Neural cell (in vitro differentiated cells): ENCODE measurements around the gene LPP. TPM values are rescaled to one million over a fixed set of nuclear protein-coding genes. Genes with fewer than 3 reads are reported as not detected.

Experiments
- H2AFZ ChIP-seq: fragments of 200-600, 300-800 bp; sonication (generic), shearing (Covaris generic); 2 replicates; pipeline ENCODE4 v1.6.0; 2014; ENCODE audit warnings: low read depth, mild to moderate bottlenecking, antibody characterized with exemption, low read length, moderate library complexity
- H3F3A ChIP-seq: fragments of 200-600 bp; shearing (Covaris generic); 2 replicates; pipeline ENCODE4 v1.6.1; 2016; ENCODE audit warnings: mild to moderate bottlenecking, moderate library complexity, mixed read lengths, antibody characterized with exemption, low read length; ENCODE audit not compliant: insufficient read depth, poor library complexity, severe bottlenecking
- H3K27ac ChIP-seq: fragments of 200-600, 300-800 bp; sonication (generic), shearing (Covaris generic); 2 replicates; pipeline ENCODE4 v1.5.1; 2014; ENCODE audit warnings: mild to moderate bottlenecking, low read length, moderate library complexity
- H3K27me3 ChIP-seq: fragments of 300-800, 200-600 bp; sonication (generic), shearing (Covaris generic); 2 replicates; pipeline ENCODE4 v1.6.0; 2014; ENCODE audit warnings: mild to moderate bottlenecking, low read depth, low read length, moderate library complexity; ENCODE audit not compliant: insufficient read depth
- H3K36me3 ChIP-seq: fragments of 300-800, 200-600 bp; sonication (generic), shearing (Covaris generic); 2 replicates; pipeline ENCODE4 v1.5.1; 2014; ENCODE audit warnings: mild to moderate bottlenecking, antibody characterized with exemption, low read length, moderate library complexity; ENCODE audit not compliant: insufficient read depth
- H3K4me2 ChIP-seq: fragments of 300-800, 200-600 bp; sonication (generic), shearing (Covaris generic); 2 replicates; pipeline ENCODE4 v1.6.0; 2014; ENCODE audit warnings: mild to moderate bottlenecking, low read length
- H3K4me3 ChIP-seq: fragments of 300-800, 200-600 bp; sonication (generic), shearing (Covaris generic); 2 replicates; pipeline ENCODE4 v1.5.1; 2014; ENCODE audit warnings: mild to moderate bottlenecking, low read length, moderate library complexity
- H3K79me2 ChIP-seq: fragments of 200-600 bp; shearing (Covaris generic); replicated peaks from 2 replicates; pipeline ENCODE4 v1.6.0; 2014; ENCODE audit warnings: mild to moderate bottlenecking, low read length, moderate library complexity; ENCODE audit not compliant: insufficient read depth
- H3K9ac ChIP-seq: fragments of 300-800, 200-600 bp; sonication (generic), shearing (Covaris generic); 2 replicates; pipeline ENCODE4 v1.6.1; 2016; ENCODE audit warnings: mild to moderate bottlenecking, low read length, mixed read lengths
- H3K9me2 ChIP-seq: fragments of 200-600 bp; shearing (Covaris generic); 2 replicates; pipeline ENCODE4 v1.6.1; 2016; ENCODE audit warnings: mild to moderate bottlenecking, low read length, mixed read lengths; ENCODE audit not compliant: insufficient read depth
- H3K9me3 ChIP-seq: fragments of 200-600, 300-800 bp; sonication (generic), shearing (Covaris generic); 2 replicates; pipeline ENCODE4 v1.6.1; 2016; ENCODE audit warnings: mild to moderate bottlenecking, mixed run types, low read length, moderate library complexity, mixed read lengths
- H4K20me1 ChIP-seq: fragments of 200-600 bp; shearing (Covaris generic); 2 replicates; pipeline ENCODE4 v1.6.1; 2016; ENCODE audit warnings: mild to moderate bottlenecking, mixed run types; ENCODE audit not compliant: insufficient read depth
- CTCF ChIP-seq: fragments of 450-650 bp; IDR thresholded peaks from 2 replicates; pipeline ENCODE4 v1.5.1; 2014; ENCODE audit warnings: antibody characterized with exemption, mild to moderate bottlenecking, moderate library complexity; ENCODE audit not compliant: poor library complexity, severe bottlenecking
- EP300 ChIP-seq: fragments of 450-650 bp; conservative IDR thresholded peaks from 2 replicates; pipeline ENCODE4 v1.6.1; 2014; ENCODE audit warnings: antibody characterized with exemption, mild to moderate bottlenecking, moderate library complexity; ENCODE audit not compliant: poor library complexity, severe bottlenecking
- EZH2 ChIP-seq: fragments of 200-600, 300-800 bp; shearing (Covaris generic), sonication (generic); IDR thresholded peaks from 2 replicates; pipeline ENCODE4 v1.6.1; 2014; ENCODE audit warnings: antibody characterized with exemption, low read length, borderline replicate concordance, mild to moderate bottlenecking; ENCODE audit not compliant: insufficient read depth, poor library complexity, severe bottlenecking
- MXI1 ChIP-seq: fragments of 450-650 bp; conservative IDR thresholded peaks from 2 replicates; pipeline ENCODE4 v1.6.1; 2014; ENCODE audit warnings: antibody characterized with exemption, mild to moderate bottlenecking; ENCODE audit not compliant: poor library complexity, severe bottlenecking
- POLR2AphosphoS5 ChIP-seq: IDR thresholded peaks from 2 replicates; pipeline ENCODE4 v1.6.1; 2012
- RAD21 ChIP-seq: fragments of 450-650 bp; conservative IDR thresholded peaks from 2 replicates; pipeline ENCODE4 v1.6.1; 2014; ENCODE audit warnings: antibody characterized with exemption, mild to moderate bottlenecking, moderate library complexity
- REST ChIP-seq: IDR thresholded peaks from 2 replicates; pipeline ENCODE4 v1.6.1; 2012; ENCODE audit warnings: borderline replicate concordance
- SMC3 ChIP-seq: fragments of 450-650 bp; conservative IDR thresholded peaks from 2 replicates; pipeline ENCODE4 v1.6.1; 2014; ENCODE audit warnings: antibody characterized with exemption, mild to moderate bottlenecking, moderate library complexity; ENCODE audit not compliant: poor library complexity
- TAF1 ChIP-seq: IDR thresholded peaks from 2 replicates; pipeline ENCODE4 v1.6.1; 2012; ENCODE audit warnings: low read depth
- polyA plus RNA-seq: library from polyadenylated mRNA; depleted of rRNA; stranded (reverse); fragments of >200 nt; gene quantifications from 2 replicates; pipeline ENCODE4 v1.2.3, GENCODE V29; 2014

The LPP gene
- polyA plus RNA-seq, 1 donor from 2014 or later = 3.0 TPM

- no peaks in the 10 kb centered on the region for H4K20me1 ChIP-seq
- no peaks in the 10 kb centered on the region for H3K9me2 ChIP-seq
- H3K27ac ChIP-seq = no peak overlapping the region
- no peaks in the 10 kb centered on the region for H3K79me2 ChIP-seq
- H3F3A ChIP-seq = no peaks in the 10 kb centered on the region
- no peak overlapping the region for H2AFZ ChIP-seq
- H3K9ac ChIP-seq = no peak overlapping the region
- H3K27me3 ChIP-seq = no peaks in the 10 kb centered on the region
- no peak overlapping the region for H3K4me3 ChIP-seq
- no peak for TF ChIP-seq SMC3
- H3K36me3 ChIP-seq = no peaks in the 10 kb centered on the region
- H3K9me3 ChIP-seq = no peaks in the 10 kb centered on the region
- H3K4me2 ChIP-seq = no peak overlapping the region
These were observed 85.1 kb downstream of the LPP start for GRCh38 chr3:188239035-188239434.

- no peak for TF ChIP-seq CTCF
- H3K36me3 ChIP-seq = no peaks in the 10 kb centered on the region
- no peaks in the 10 kb centered on the region for H3K9me2 ChIP-seq
- no peak overlapping the region for H3K9ac ChIP-seq
- H3K27ac ChIP-seq = no peak overlapping the region
- no peak overlapping the region for H2AFZ ChIP-seq
- H3K79me2 ChIP-seq = no peaks in the 10 kb centered on the region
- no peaks in the 10 kb centered on the region for H4K20me1 ChIP-seq
- H3K27me3 ChIP-seq = no peaks in the 10 kb centered on the region
- no peak overlapping the region for H3K4me2 ChIP-seq
- H3F3A ChIP-seq = no peaks in the 10 kb centered on the region
- no peaks in the 10 kb centered on the region for H3K9me3 ChIP-seq
- no peak overlapping the region for H3K4me3 ChIP-seq
These were observed 85.6 kb downstream of the LPP start for GRCh38 chr3:188239577-188239976.

- TF ChIP-seq CTCF (no peak), POLR2AphosphoS5 (no peak), SMC3 (no peak), EP300 (no peak), REST (no peak), TAF1 (no peak), EZH2 (no peak), RAD21 (no peak), MXI1 (no peak)
- no peak overlapping the region for H3K4me3 ChIP-seq
- no peaks in the 10 kb centered on the region for H3K9me2 ChIP-seq
- no peaks in the 10 kb centered on the region for H3K9me3 ChIP-seq
- H3F3A ChIP-seq = no peaks in the 10 kb centered on the region
- H3K79me2 ChIP-seq = no peaks in the 10 kb centered on the region
- no peak overlapping the region for H3K27ac ChIP-seq
- no peak overlapping the region for H3K4me2 ChIP-seq
- H3K27me3 ChIP-seq = no peaks in the 10 kb centered on the region
- no peaks in the 10 kb centered on the region for H4K20me1 ChIP-seq
- H3K36me3 ChIP-seq = no peaks in the 10 kb centered on the region
- no peak overlapping the region for H3K9ac ChIP-seq
- no peak overlapping the region for H2AFZ ChIP-seq
These were observed 86.4 kb downstream of the LPP start for GRCh38 chr3:188240189-188240981.
